Activated CD8-positive, alpha-beta T cell treated with anti-CD3 and anti-CD28 coated beads for 36 hours (primary cell): ENCODE data around the gene MACROD2. TPM values are rescaled to one million over a fixed set of nuclear protein-coding genes. Genes with fewer than 3 reads are reported as not detected.

Source experiments
- ATAC-seq: fragments of 200-7000 bp; cut with Tn5 transposase; one replicate; pipeline ENCODE4 v1.10.0; 2021; ENCODE audit warnings: mild to moderate bottlenecking, moderate library complexity
- CTCF ChIA-PET: fragments of 350-600 bp; sonication (Branson Sonifier 250); formaldehyde crosslinking; loops from one replicate; lab custom pipeline; 2021; ENCODE audit warnings: antibody characterized with exemption; lab: Charles Lee
- POLR2A ChIA-PET: fragments of 350-600 bp; sonication (Branson Sonifier 250); formaldehyde crosslinking; loops from one replicate; lab custom pipeline; 2021; ENCODE audit warnings: antibody characterized with exemption; lab: Charles Lee
- DNase-seq: peaks from one replicate; pipeline ENCODE4 v3.0.0-alpha.2; 2020
- H3K27ac Mint-ChIP-seq: one replicate; pipeline ENCODE4 v1.8.0; 2021; ENCODE audit warnings: mild to moderate bottlenecking, mixed read lengths
- H3K27me3 Mint-ChIP-seq: one replicate; pipeline ENCODE4 v1.8.0; 2021; ENCODE audit warnings: mixed read lengths
- H3K36me3 Mint-ChIP-seq: one replicate; pipeline ENCODE4 v1.8.0; 2021; ENCODE audit warnings: low read depth, mixed read lengths
- H3K4me1 Mint-ChIP-seq: one replicate; pipeline ENCODE4 v1.8.0; 2021; ENCODE audit warnings: low read depth, mixed read lengths
- H3K4me3 Mint-ChIP-seq: one replicate; pipeline ENCODE4 v1.8.0; 2021; ENCODE audit warnings: mild to moderate bottlenecking, moderate library complexity, mixed read lengths
- H3K9me3 Mint-ChIP-seq: one replicate; pipeline ENCODE4 v1.8.0; 2021; ENCODE audit warnings: mixed read lengths
- CTCF ChIP-seq: fragments of 200-600 bp; IDR thresholded peaks from one replicate; pipeline ENCODE4 v1.8.0; 2022; ENCODE audit warnings: antibody characterized with exemption, mild to moderate bottlenecking
- intact Hi-C: fragments of 100-400 bp; cut with micrococcal nuclease; formaldehyde crosslinking; loops from one replicate; pipeline ENCODE4 v1.10.0; 2022
- total RNA-seq, 2 experiments: library from RNA; stranded (reverse); gene quantifications; one replicate each; pipeline ENCODE4 v1.2.3, GENCODE V29; 2021

The MACROD2 gene
- total RNA-seq, 2 experiments from 2014 or later, result not detected

- Mint-ChIP-seq H3K4me1 (no peaks in the 10 kb centered on the region), H3K36me3 (no peaks in the 10 kb centered on the region), H3K9me3 (peaks cover 1% of the 10 kb centered on the region), H3K27ac (no peak overlapping the region), H3K4me3 (no peak overlapping the region), H3K27me3 (no peaks in the 10 kb centered on the region)
- DNase-seq (no peak), ATAC-seq (no peak)
- no peak for TF ChIP-seq CTCF
- intact Hi-C loops, result no loop called here
- POLR2A ChIA-PET, result no interaction called here
- CTCF ChIA-PET, result no interaction called here
These were observed 293.3 kb downstream of the MACROD2 start for GRCh38 chr20:14288341-14289330.

- Mint-ChIP-seq H3K27ac (no peak overlapping the region), H3K4me1 (no peaks in the 10 kb centered on the region), H3K27me3 (no peaks in the 10 kb centered on the region), H3K4me3 (no peak overlapping the region), H3K36me3 (no peaks in the 10 kb centered on the region), H3K9me3 (peaks cover 1% of the 10 kb centered on the region)
- intact Hi-C loops, result no loop called here
- ChIA-PET POLR2A (no interaction called here), CTCF (interaction anchor here (1.4 kb wide), 1 partner anchor 15 kb away, joined by 5 read pairs; no protein-coding TSS in a partner anchor)
- DNase-seq (no peak), ATAC-seq (no peak)
- TF ChIP-seq CTCF, result no peak
These were observed 296.2 kb downstream of the MACROD2 start for GRCh38 chr20:14291502-14291901.

GRCh38 chr20:14295238-14295637 is 299.9 kb downstream of the MACROD2 start:
- POLR2A ChIA-PET, result no interaction called here

GRCh38 chr20:14295770-14296309 is 300.5 kb downstream of the MACROD2 start:
- POLR2A ChIA-PET, result no interaction called here
- Mint-ChIP-seq H3K4me1 (no peaks in the 10 kb centered on the region), H3K36me3 (no peaks in the 10 kb centered on the region), H3K27me3 (no peaks in the 10 kb centered on the region), H3K9me3 (peaks cover 4% of the 10 kb centered on the region), H3K27ac (no peak overlapping the region), H3K4me3 (no peak overlapping the region)
- DNase-seq (no peak), ATAC-seq (no peak)
- no peak for TF ChIP-seq CTCF
- CTCF ChIA-PET, result no interaction called here
- intact Hi-C loops, result no loop called here

More at GRCh38 chr20:14295238-14295637, 299.9 kb downstream of the MACROD2 start:
- Mint-ChIP-seq H3K4me3 (no peak overlapping the region), H3K9me3 (peaks cover 4% of the 10 kb centered on the region), H3K27me3 (no peaks in the 10 kb centered on the region), H3K36me3 (no peaks in the 10 kb centered on the region), H3K4me1 (no peaks in the 10 kb centered on the region), H3K27ac (no peak overlapping the region)
- intact Hi-C loops, result no loop called here
- DNase-seq (no peak), ATAC-seq (no peak)
- CTCF ChIA-PET, result no interaction called here
- no peak for TF ChIP-seq CTCF

- Mint-ChIP-seq H3K27ac (no peak overlapping the region), H3K4me1 (no peaks in the 10 kb centered on the region), H3K36me3 (no peaks in the 10 kb centered on the region), H3K9me3 (peaks cover 4% of the 10 kb centered on the region), H3K27me3 (no peaks in the 10 kb centered on the region), H3K4me3 (no peak overlapping the region)
- no peak for TF ChIP-seq CTCF
- POLR2A ChIA-PET, result no interaction called here
- ATAC-seq, result no peak
- CTCF ChIA-PET, result no interaction called here
- intact Hi-C loops, result no loop called here
- DNase-seq, result no peak
These were observed 304.5 kb downstream of the MACROD2 start for GRCh38 chr20:14299831-14300230.
